Activated B cell treated with CpG ODN at 0.5 μM for 24 hours (primary cell): Measurements from ENCODE around the gene CD320. TPM values are rescaled to one million over a fixed set of nuclear protein-coding genes. Genes with fewer than 3 reads are reported as not detected.
"Not testable (repeated sequence)": the region's sequence is repeated elsewhere in the genome, so short reads cannot be mapped to it uniquely, and the experiment has no call there.

Experiments
- ATAC-seq: fragments of 200-7000 bp; cut with Tn5 transposase; one replicate; pipeline ENCODE4 v1.10.0; 2021; ENCODE audit warnings: low read depth, mild to moderate bottlenecking, moderate library complexity
- CTCF ChIA-PET: fragments of 350-600 bp; sonication (Branson Sonifier 250); formaldehyde crosslinking; loops from one replicate; lab custom pipeline; 2021; ENCODE audit warnings: antibody characterized with exemption; lab: Charles Lee
- POLR2A ChIA-PET: fragments of 350-600 bp; sonication (Branson Sonifier 250); formaldehyde crosslinking; loops from one replicate; lab custom pipeline; 2021; ENCODE audit warnings: antibody characterized with exemption; lab: Charles Lee
- DNase-seq: peaks from one replicate; pipeline ENCODE4 v3.0.0; 2022
- H3K27ac Mint-ChIP-seq: one replicate; pipeline ENCODE4 v1.8.0; 2020; ENCODE audit warnings: mixed read lengths
- H3K27me3 Mint-ChIP-seq: one replicate; pipeline ENCODE4 v1.8.0; 2021; ENCODE audit warnings: mixed read lengths
- H3K36me3 Mint-ChIP-seq: one replicate; pipeline ENCODE4 v1.8.0; 2021; ENCODE audit warnings: low read depth, mixed read lengths
- H3K4me1 Mint-ChIP-seq: one replicate; pipeline ENCODE4 v1.8.0; 2021; ENCODE audit warnings: mixed read lengths
- H3K4me3 Mint-ChIP-seq: one replicate; pipeline ENCODE4 v1.8.0; 2020; ENCODE audit warnings: mild to moderate bottlenecking, mixed read lengths
- H3K9me3 Mint-ChIP-seq: one replicate; pipeline ENCODE4 v1.8.0; 2020; ENCODE audit warnings: mixed read lengths
- CTCF ChIP-seq: fragments of 200-600 bp; IDR thresholded peaks from one replicate; pipeline ENCODE4 v1.8.0; 2022; ENCODE audit warnings: antibody characterized with exemption, mild to moderate bottlenecking
- intact Hi-C: fragments of 100-400 bp; cut with micrococcal nuclease; formaldehyde crosslinking; loops from one replicate; pipeline ENCODE4 v1.15.1; 2024
- total RNA-seq: library from RNA; stranded (reverse); gene quantifications from 2 replicates; pipeline ENCODE4 v1.2.3, GENCODE V29; 2022

CD320 gene
- total RNA-seq, 1 donor from 2014 or later = 24.6 TPM

DNA sequence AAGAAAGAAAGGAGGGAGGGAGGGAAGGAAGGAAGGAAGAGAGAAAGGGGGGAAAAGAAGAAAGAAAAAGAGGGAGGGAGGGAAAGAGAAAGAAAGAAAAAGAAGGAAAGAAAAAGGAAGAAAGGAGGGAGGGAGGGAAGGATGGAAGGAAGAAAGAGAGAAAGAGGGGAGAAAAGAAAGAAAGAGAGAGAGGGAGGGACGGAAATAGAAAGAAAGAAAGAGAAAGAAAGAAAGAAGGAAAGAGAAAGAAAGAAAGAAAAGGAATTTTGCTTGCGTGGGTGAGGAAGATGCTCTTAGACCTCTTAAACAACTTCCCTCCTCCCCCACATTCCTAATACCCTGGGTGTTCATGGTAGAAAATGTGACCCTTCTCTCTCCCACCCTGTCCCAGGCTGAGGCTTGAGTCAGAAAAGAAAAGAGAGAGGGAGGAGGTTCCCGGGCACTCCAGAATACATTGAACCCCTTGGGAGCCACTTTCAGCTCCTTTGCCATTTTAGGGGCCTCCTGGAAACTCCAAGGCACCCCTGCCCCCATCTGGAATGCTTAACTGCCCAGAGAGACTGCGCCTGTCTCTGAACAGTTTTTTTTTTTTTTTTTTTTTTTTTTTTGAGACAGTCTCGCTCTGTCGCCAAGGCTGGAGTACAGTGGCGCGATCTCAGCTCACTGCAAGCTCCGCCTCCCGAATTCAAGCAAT is 44.1 kb upstream of the CD320 start:
- ChIA-PET POLR2A (interaction anchor here (0.5 to 0.6 kb wide), 3 partner anchors 45 to 1431 kb away, joined by 3 to 6 read pairs (median 3); no protein-coding TSS in a partner anchor), CTCF (interaction anchor here (0.6 to 2.9 kb wide), 3 partner anchors 9 to 1024 kb away, joined by 3 to 7 read pairs (median 4); partner anchors contain the start of gene KANK3)
- H3K4me1 Mint-ChIP-seq = peaks cover 3% of the 10 kb centered on the region
- intact Hi-C loops = no loop called here
- no peak for TF ChIP-seq CTCF
- H3K36me3 Mint-ChIP-seq = no peaks in the 10 kb centered on the region
- peaks cover 2% of the 10 kb centered on the region for H3K9me3 Mint-ChIP-seq
- DNase-seq (no peak), ATAC-seq (no peak)
- no peak overlapping the region for H3K4me3 Mint-ChIP-seq
- no peak overlapping the region for H3K27ac Mint-ChIP-seq
- peaks cover 19% of the 10 kb centered on the region for H3K27me3 Mint-ChIP-seq

DNA sequence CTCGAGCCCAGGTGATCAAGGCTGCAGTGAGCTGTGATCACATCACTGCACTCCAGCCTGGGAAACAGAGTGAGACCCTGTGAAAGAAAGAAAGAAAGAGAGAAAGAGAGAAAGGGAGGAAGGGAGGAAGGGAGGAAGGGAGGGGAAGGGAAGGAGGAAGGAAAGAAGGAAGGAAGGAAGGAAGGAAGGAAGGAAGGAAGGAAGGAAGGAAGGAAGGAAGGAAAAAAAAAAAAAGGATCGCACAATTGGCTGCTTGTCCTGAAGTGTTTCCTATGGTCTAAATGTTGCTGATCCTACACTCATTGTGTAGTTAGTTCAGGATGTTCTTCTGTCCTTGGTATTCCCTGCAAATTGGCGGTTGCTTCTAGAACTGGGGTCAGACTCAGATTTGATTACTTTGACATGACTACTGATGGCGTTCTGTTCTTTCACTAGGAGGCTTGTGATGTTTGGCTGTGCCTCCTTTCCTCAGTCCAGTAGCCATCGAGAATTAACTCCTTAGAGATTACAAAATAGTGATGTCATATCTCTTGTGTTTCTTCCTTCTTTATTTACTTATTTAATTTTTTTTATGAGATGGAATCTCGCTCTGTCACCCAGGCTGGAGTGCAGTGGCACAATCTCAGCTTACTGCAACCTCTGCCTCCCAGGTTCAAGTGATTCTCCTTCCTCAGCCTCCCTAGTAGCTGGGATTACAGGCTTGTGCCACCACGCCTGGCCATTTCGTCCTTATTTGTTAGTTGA is 41.6 kb upstream of the CD320 start:
- DNase-seq, H3K4me3 Mint-ChIP-seq, ATAC-seq, CTCF ChIA-PET, intact Hi-C loops, H3K4me1 Mint-ChIP-seq, H3K9me3 Mint-ChIP-seq, H3K36me3 Mint-ChIP-seq, POLR2A ChIA-PET, H3K27ac Mint-ChIP-seq: not testable (repeated sequence)
- H3K27me3 Mint-ChIP-seq = peaks cover 19% of the 10 kb centered on the region

- H3K27me3 Mint-ChIP-seq = peaks cover 17% of the 10 kb centered on the region
- DNase-seq (no peak), ATAC-seq (no peak)
Measured at GRCh38 chr19:8343483-8343844, 35.3 kb upstream of the CD320 start.

DNA sequence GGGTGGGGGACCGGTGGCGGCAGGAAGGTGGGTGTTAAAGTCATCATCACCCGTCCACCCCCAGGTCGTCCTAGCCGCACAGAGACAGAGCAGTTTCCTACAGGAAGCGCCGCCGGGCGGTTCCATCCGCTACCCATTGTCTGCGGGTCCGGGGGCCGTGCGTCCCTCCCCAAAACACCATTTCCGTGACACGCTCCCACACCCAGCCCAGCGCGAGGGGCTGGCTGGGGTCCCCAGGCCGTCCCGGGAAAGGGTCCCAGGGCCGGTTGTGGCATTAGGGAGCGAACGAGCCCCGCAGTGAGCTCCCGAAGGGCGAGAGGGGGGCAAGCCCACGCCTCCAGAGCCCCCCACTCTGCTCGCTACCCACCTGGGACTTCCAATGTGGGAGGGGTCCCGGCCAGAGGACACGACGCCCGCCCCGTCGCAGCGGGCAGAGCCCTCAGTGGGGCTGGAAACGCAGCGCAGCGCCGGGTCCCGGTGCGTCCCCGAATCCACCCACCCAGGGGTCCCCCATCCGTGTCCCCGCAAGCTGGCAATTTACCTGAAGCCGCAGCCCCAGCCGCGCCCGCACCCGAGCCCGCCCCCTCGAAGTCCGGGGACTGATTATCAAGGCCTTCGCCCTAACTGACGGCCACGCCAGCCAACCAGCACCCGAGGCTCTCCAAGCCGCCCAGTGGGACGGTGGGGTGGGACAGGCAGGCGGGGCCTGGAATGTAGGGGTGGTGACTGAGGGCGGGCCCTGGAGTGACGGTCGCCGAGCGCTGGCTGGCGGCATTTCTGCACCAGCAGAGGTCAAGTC is 34.7 kb upstream of the CD320 start, which contains the start of gene KANK3:
TSS of gene KANK3 (minus strand) at position 579 of the 799 bp plus-strand sequence. CDS start 5,434 bp downstream, outside the sequence.
- ChIA-PET POLR2A (interaction anchor here (0.6 kb wide), 1 partner anchor 11 kb away, joined by 6 read pairs; no protein-coding TSS in a partner anchor), CTCF (interaction anchor here (1.2 kb wide), 1 partner anchor 9 kb away, joined by 4 read pairs; no protein-coding TSS in a partner anchor)
- no peak within 1 kb of the TSS for H3K27ac Mint-ChIP-seq
- intact Hi-C loops = loop anchor here (1.0 to 5.0 kb wide), 3 partner anchors 35 to 169 kb away; partner anchors contain the start of genes CD320, RAB11B and ZNF414
- peaks cover 21% of the 10 kb centered on the region for H3K27me3 Mint-ChIP-seq
- DNase-seq (peak; percentile 74), ATAC-seq (peak; percentile 100)
- TF ChIP-seq CTCF = no peak
- peaks cover 6% of the 10 kb centered on the region for H3K4me1 Mint-ChIP-seq
- peak within 1 kb of the TSS; percentile 75 for H3K4me3 Mint-ChIP-seq
- no peaks in the 10 kb centered on the region for H3K36me3 Mint-ChIP-seq
- no peaks in the 10 kb centered on the region for H3K9me3 Mint-ChIP-seq

More at GRCh38 chr19:8343483-8343844, 35.3 kb upstream of the CD320 start:
- no peak for TF ChIP-seq CTCF
- ChIA-PET CTCF (interaction anchor here (1.2 kb wide), 1 partner anchor 8 kb away, joined by 4 read pairs; no protein-coding TSS in a partner anchor), POLR2A (interaction anchor here (0.6 kb wide), 1 partner anchor 49 kb away, joined by 6 read pairs; no protein-coding TSS in a partner anchor)
- H3K27ac Mint-ChIP-seq = no peak overlapping the region
- no peaks in the 10 kb centered on the region for H3K9me3 Mint-ChIP-seq
- peaks cover 6% of the 10 kb centered on the region for H3K4me1 Mint-ChIP-seq
- intact Hi-C loops = loop anchor here (1.0 to 5.0 kb wide), 3 partner anchors 35 to 169 kb away; partner anchors contain the start of genes CD320, RAB11B and ZNF414
- peak overlapping the region; percentile 75 for H3K4me3 Mint-ChIP-seq
- no peaks in the 10 kb centered on the region for H3K36me3 Mint-ChIP-seq

- POLR2A ChIA-PET = interaction anchor here (0.6 kb wide), 1 partner anchor 11 kb away, joined by 6 read pairs; no protein-coding TSS in a partner anchor
- H3K9me3 Mint-ChIP-seq = no peaks in the 10 kb centered on the region
- H3K27ac Mint-ChIP-seq = no peak overlapping the region
- no peak overlapping the region for H3K4me3 Mint-ChIP-seq
- intact Hi-C loops = loop anchor here (5.0 kb wide), 2 partner anchors 50 to 170 kb away; partner anchors contain the start of genes RAB11B and ZNF414
- no peak for DNase-seq
- no peak for TF ChIP-seq CTCF
- no peaks in the 10 kb centered on the region for H3K36me3 Mint-ChIP-seq
- H3K4me1 Mint-ChIP-seq = peaks cover 6% of the 10 kb centered on the region
- H3K27me3 Mint-ChIP-seq = peaks cover 25% of the 10 kb centered on the region
- CTCF ChIA-PET = no interaction called here
- no peak for ATAC-seq
Measured at GRCh38 chr19:8342316-8342683, 34.1 kb upstream of the CD320 start.

- CTCF ChIA-PET = interaction anchor here (0.8 to 2.4 kb wide), 2 partner anchors 11 to 16 kb away, joined by 3 to 7 read pairs; no protein-coding TSS in a partner anchor
- DNase-seq, H3K27ac Mint-ChIP-seq, H3K4me3 Mint-ChIP-seq, H3K36me3 Mint-ChIP-seq, H3K9me3 Mint-ChIP-seq, ATAC-seq, H3K4me1 Mint-ChIP-seq: not testable (repeated sequence)
- peaks cover 28% of the 10 kb centered on the region for H3K27me3 Mint-ChIP-seq
- POLR2A ChIA-PET = interaction anchor here (0.9 kb wide), 1 partner anchor 819 kb away, joined by 7 read pairs; the partner anchor contains the start of gene MCOLN1
- intact Hi-C loops = loop anchor here (5.0 kb wide), 2 partner anchors 51 to 171 kb away; partner anchors contain the start of genes RAB11B and ZNF414
Measured at GRCh38 chr19:8341504-8341903, 33.3 kb upstream of the CD320 start.
